Gastrocnemius medialis (tissue), 4 donors: Measurements from ENCODE around the gene ATG7. TPM values are rescaled to one million over a fixed set of nuclear protein-coding genes. Genes with fewer than 3 reads are reported as not detected.

ENCODE experiments used
- ATAC-seq, 2 donors: fragments of 150-250 bp; one replicate each; pipeline ENCODE4 v1.9.1; 2016
- DNase-seq, 2 donors: peaks; one replicate each; pipeline ENCODE4 v3.0.0-alpha.2; 2019
- H3K27ac ChIP-seq, 4 donors: fragments of 200-600 bp; sonication (generic); 1 replicate in 1 of 4; 2 replicates in 3 of 4; pipeline ENCODE4 v1.5.1; 2016 to 2018; ENCODE audit warnings: mild to moderate bottlenecking in 2 of 4, moderate library complexity in 1 of 4
- H3K27me3 ChIP-seq, 3 donors: fragments of 200-600 bp; sonication (generic) in 2 of 3; 1 replicate in 1 of 3; 2 replicates in 2 of 3; pipeline versions ENCODE4 v1.5.1 to v1.6.0; 2016 to 2019; ENCODE audit warnings: mild to moderate bottlenecking in 1 of 3, moderate library complexity in 1 of 3
- H3K36me3 ChIP-seq, 2 donors: fragments of 200-600 bp; sonication (generic) in 1 of 2; one replicate each; pipeline ENCODE4 v1.5.1; 2017 to 2018
- H3K4me1 ChIP-seq, 2 donors: fragments of 200-600 bp; sonication (generic) in 1 of 2; one replicate each; pipeline ENCODE4 v1.5.1; 2016 to 2017; ENCODE audit warnings: mild to moderate bottlenecking in 2 of 2
- H3K4me3 ChIP-seq, 4 donors: fragments of 200-600 bp; sonication (generic) in 3 of 4; 1 replicate in 1 of 4; 2 replicates in 3 of 4; pipeline ENCODE4 v1.5.1; 2016 to 2019; ENCODE audit warnings: mild to moderate bottlenecking in 2 of 4
- H3K9me3 ChIP-seq, 3 donors: fragments of 200-600 bp; sonication (generic) in 2 of 3; 1 replicate in 1 of 3; 2 replicates in 2 of 3; pipeline ENCODE4 v1.5.1; 2016 to 2019
- CTCF ChIP-seq, 5 experiments: fragments of 450-650 bp in 3 of 5; fragments of 200-600 bp in 2 of 5; sonication (generic) in 2 of 5; IDR thresholded peaks in 4 of 5; conservative IDR thresholded peaks in 1 of 5; 1 replicate in 4 of 5; 2 replicates in 1 of 5; pipeline ENCODE4 v1.5.1; 2016 to 2019; ENCODE audit warnings: antibody characterized with exemption in 5 of 5, mild to moderate bottlenecking in 3 of 5, moderate library complexity in 3 of 5
- POLR2A ChIP-seq, 2 donors: fragments of 450-650 bp; IDR thresholded peaks; one replicate each; pipeline ENCODE4 v1.6.1; 2017; ENCODE audit warnings: antibody characterized with exemption in 2 of 2, mild to moderate bottlenecking in 2 of 2, moderate library complexity in 2 of 2
- in situ Hi-C, 4 donors: fragments of 200-750 bp; cut with MboI; loops; one replicate each; pipeline versions ENCODE4 v1.15.0 to v1.8.0; 2017; ENCODE audit warnings: low sequenced_read_pairs in 4 of 4
- intact Hi-C: fragments of 100-400 bp; cut with DNase I; formaldehyde crosslinking; loops from one replicate; pipeline ENCODE4 v1.15.1; 2023; ENCODE audit warnings: low total_unique reads
- total RNA-seq, 4 donors: library from RNA; depleted of rRNA; stranded (reverse); fragments of >200 nt; gene quantifications; one replicate each; pipeline versions ENCODE4 v1.1.0 to v1.2.3, GENCODE V29; 2016

Gene ATG7
- total RNA-seq, 4 donors from 2014 or later, result 13.5 to 29.2 (median 15.0) TPM

DNA sequence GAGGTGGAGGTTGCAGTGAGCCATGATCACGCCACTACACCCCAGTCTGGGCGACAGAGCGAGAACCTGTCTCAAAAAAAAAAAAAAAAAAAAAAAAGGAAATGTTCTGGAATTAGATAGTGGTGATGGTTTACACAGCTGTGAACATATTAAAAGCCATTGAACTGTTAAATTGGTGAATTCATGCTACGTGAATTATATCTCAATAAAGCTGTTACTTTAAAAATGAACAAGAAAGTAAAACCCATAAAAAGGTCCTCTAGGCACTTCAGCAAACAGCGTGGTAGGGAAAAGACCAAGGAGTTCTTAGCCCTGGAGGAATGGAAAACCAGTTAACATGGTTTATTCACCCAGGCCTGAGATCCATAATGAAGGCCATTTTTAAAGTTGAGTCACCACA, 180.1 kb downstream of the ATG7 start:
- in situ Hi-C loops, result no loop called here
- Histone ChIP-seq H3K36me3 (no peaks in the 10 kb centered on the region), H3K4me1 (peaks cover 7 to 11% of the 10 kb centered on the region in 2 donors), H3K27ac (peak overlapping the region in 1 of 4 donors; percentile 65), H3K27me3 (no peaks in the 10 kb centered on the region), H3K9me3 (no peaks in the 10 kb centered on the region), H3K4me3 (no peak overlapping the region)
- TF ChIP-seq POLR2A (IDR thresholded peaks at IDR 0.05), result no peak
- TF ChIP-seq CTCF (IDR thresholded peaks at IDR 0.05 in 4 of 5, conservative IDR thresholded peaks at IDR 0.05 in 1 of 5), result no peak
- intact Hi-C loops, result no loop called here
- DNase-seq (no peak), ATAC-seq (no peak)

GRCh38 chr3:11452885-11453847, 181.0 kb downstream of the ATG7 start:
- Histone ChIP-seq H3K4me3 (no peak overlapping the region), H3K27ac (peak overlapping the region in 3 of 4 donors; percentile 15 to 65 (median 43)), H3K4me1 (peaks cover 7 to 11% of the 10 kb centered on the region in 2 donors), H3K9me3 (no peaks in the 10 kb centered on the region), H3K27me3 (no peaks in the 10 kb centered on the region), H3K36me3 (no peaks in the 10 kb centered on the region)
- no peak for TF ChIP-seq CTCF (IDR thresholded peaks at IDR 0.05 in 4 of 5, conservative IDR thresholded peaks at IDR 0.05 in 1 of 5)
- TF ChIP-seq POLR2A (IDR thresholded peaks at IDR 0.05), result no peak
- intact Hi-C loops (no loop called here), in situ Hi-C loops (no loop called here)
- no peak for DNase-seq
- peak; percentile 47 to 59 for ATAC-seq

DNA sequence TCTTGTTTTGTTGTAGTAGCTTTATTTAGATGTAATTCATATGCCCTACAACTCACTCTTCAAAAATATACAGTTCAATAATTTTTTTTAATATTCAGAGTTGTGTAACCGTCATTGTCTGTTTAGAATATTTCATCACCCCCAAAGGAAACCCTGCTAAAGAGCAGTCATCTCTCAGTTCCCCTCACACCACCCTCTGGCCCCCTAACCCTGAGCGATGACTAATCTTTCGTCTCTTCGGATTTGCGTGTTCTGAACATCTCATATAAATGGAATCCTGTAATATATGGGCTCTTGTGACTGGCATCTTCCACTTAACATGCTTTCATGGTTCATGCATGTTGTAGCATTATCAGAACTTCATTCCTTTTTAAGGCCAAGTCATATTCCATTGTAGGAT, 183.8 kb downstream of the ATG7 start:
- no peaks in the 10 kb centered on the region for H3K36me3 ChIP-seq
- H3K4me3 ChIP-seq, result no peak overlapping the region
- TF ChIP-seq POLR2A (IDR thresholded peaks at IDR 0.05) (no peak), CTCF (IDR thresholded peaks at IDR 0.05 in 4 of 5, conservative IDR thresholded peaks at IDR 0.05 in 1 of 5) (no peak)
- H3K27me3 ChIP-seq, result no peaks in the 10 kb centered on the region
- peaks cover 7 to 11% of the 10 kb centered on the region in 2 donors for H3K4me1 ChIP-seq
- no peak for DNase-seq
- in situ Hi-C loops, result no loop called here
- H3K27ac ChIP-seq, result no peak overlapping the region
- no peak for ATAC-seq
- H3K9me3 ChIP-seq, result no peaks in the 10 kb centered on the region
- intact Hi-C loops, result no loop called here

- peaks cover 7 to 11% of the 10 kb centered on the region in 2 donors for H3K4me1 ChIP-seq
- H3K27me3 ChIP-seq, result no peaks in the 10 kb centered on the region
- DNase-seq, result no peak
- no peak overlapping the region for H3K27ac ChIP-seq
- intact Hi-C loops (no loop called here), in situ Hi-C loops (no loop called here)
- no peak for ATAC-seq
- no peak overlapping the region for H3K4me3 ChIP-seq
- H3K36me3 ChIP-seq, result no peaks in the 10 kb centered on the region
- H3K9me3 ChIP-seq, result no peaks in the 10 kb centered on the region
- TF ChIP-seq POLR2A (IDR thresholded peaks at IDR 0.05) (no peak), CTCF (IDR thresholded peaks at IDR 0.05 in 4 of 5, conservative IDR thresholded peaks at IDR 0.05 in 1 of 5) (no peak)
Observed at GRCh38 chr3:11457135-11457534, 184.9 kb downstream of the ATG7 start.
